GM12873 (cell line): Measurements from ENCODE around the gene RNF13.

Source experiments
- CTCF ChIP-seq: IDR thresholded peaks from 2 replicates; pipeline ENCODE4 v1.5.1; 2012; ENCODE audit warnings: low read depth, mild to moderate bottlenecking, moderate library complexity, low read length, control low read depth; ENCODE audit not compliant: insufficient read depth; ENCODE audit errors: missing control alignments

The RNF13 gene

GRCh38 chr3:149958171-149958796 is 145.3 kb downstream of the RNF13 start:
- no peak for TF ChIP-seq CTCF

GRCh38 chr3:149959443-149959842 is 146.4 kb downstream of the RNF13 start:
- TF ChIP-seq CTCF: no peak

GRCh38 chr3:149963485-149963884 is 150.5 kb downstream of the RNF13 start:
- TF ChIP-seq CTCF: no peak

DNA sequence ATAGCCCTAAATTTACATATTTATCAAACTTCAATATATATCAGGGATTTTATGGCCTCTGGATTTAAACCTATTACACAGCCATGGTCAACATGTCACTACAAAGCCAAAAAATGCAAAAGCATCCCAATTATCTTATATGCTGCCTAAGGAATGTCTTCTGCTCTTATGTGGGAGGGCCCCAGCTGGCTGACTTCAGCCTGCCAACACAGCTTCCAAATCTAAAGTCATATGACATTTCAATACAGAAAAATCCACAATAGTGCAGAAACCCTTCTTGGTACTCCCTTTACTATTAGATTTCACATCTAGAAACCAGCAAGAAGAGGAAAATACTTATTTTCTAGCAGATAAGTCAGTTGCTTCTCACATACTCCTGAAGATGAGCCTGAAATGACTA is 151.3 kb downstream of the RNF13 start:
- TF ChIP-seq CTCF: no peak

DNA sequence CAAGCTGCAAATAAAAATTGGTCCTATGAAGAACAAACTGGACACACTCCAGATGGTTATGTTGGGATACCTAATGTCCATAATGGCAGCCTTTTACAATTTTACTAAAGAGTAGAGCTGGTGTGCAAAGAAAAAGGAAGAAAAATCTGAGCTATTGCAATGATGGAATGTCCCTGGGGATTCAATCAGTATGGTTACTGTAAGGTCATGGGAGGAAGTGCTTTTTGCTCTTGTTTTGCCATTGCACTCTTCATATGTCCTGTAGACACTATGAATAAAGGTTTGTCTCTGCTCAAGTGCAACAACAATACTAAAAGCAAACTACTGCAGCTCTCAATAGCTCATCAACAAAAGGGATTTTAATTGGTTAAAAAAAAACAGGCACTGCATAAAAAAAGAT is 152.3 kb downstream of the RNF13 start:
- TF ChIP-seq CTCF: no peak

DNA sequence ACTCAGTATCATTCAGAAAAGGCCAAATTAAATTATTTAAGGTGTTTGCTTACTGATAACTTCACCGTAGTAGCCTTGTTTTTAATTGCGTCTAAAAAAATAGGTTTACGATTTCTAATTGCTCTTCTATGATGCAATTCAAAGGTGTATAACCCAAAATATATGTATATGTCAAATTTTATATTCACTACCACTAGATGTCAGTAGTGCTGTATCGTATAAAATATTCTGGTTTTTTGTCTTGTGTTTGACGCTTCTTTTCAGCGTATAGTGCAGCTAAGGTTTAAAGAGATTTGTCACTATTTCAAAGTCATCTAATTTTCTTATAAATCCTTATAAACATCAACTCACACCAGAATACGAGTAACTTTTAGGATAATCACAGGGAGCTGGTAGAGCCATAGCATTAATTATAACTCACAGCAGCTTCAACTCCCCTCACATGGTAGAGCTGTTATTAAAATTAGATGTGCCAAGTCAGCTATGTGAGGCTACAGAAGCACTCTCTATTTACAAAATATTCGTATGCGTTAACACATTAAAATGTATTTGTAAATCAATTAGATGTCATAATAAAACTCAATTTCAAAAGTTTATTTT is 154.2 kb downstream of the RNF13 start:
- peak; percentile 41 for TF ChIP-seq CTCF

DNA sequence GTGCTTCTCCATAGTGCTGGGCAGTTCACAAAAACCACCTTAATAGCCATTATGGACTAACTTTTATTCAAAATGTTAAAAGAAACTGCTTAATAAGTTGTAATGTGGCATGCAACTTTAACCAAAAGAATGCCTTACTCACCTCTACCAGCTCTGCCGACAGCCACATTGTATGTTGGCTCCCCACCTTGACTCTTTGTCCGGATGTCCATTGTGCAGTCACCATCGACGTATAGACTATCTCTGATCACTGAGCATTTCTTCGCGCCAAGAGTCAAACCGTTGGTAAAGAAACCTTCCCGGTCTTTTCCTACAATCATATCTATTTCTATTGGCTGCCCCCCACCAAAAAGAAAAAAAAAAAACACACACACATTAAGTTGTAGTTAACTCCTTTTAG is 155.2 kb downstream of the RNF13 start:
- TF ChIP-seq CTCF: no peak
